OCI-LY3 (cell line): ENCODE results near the gene NLN.

Experiments
- CTCF ChIP-seq: fragments of 200-600, 300-600 bp; sonication (generic); IDR thresholded peaks from 2 replicates; pipeline ENCODE4 v1.5.1; 2014; ENCODE audit warnings: antibody characterized with exemption, low read length, low read depth
- EZH2phosphoT487 ChIP-seq: fragments of 200-600 bp; shearing (Covaris generic); IDR thresholded peaks from 2 replicates; pipeline ENCODE4 v1.6.1; 2018; ENCODE audit warnings: antibody characterized with exemption, mixed run types, low read depth

DNA sequence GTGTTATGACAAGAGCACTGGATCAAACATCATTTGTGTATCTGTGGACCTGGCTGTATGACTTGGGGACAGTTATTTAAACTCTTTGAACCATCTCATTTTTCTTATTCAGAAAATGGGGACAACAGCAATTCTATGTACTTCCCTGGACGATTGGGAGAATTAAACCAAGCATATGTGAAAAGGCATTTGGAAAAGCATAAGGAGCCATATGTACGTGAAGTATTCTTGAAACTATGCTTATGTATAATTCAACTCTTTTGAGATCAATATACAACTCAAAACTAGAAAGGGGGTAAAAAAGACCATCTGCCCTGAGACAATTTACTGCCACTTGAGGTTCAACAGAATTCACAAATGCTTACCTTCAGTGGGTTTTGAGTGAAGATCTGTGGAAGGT lies 75.5 kb downstream of the NLN start:
- TF ChIP-seq CTCF (no peak), EZH2phosphoT487 (no peak)
